Right atrium auricular region (tissue), 2 donors: ENCODE measurements around the gene SHISA2. TPM values are rescaled to one million over a fixed set of nuclear protein-coding genes. Genes with fewer than 3 reads are reported as not detected.

Source experiments
- DNase-seq: peaks from one replicate; pipeline ENCODE4 v3.0.0-alpha.2; 2019; ENCODE audit warnings: low spot score
- H3K27ac ChIP-seq, 2 donors: fragments of 200-600 bp; sonication (generic); 1 replicate in 1 of 2; 2 replicates in 1 of 2; pipeline ENCODE4 v1.5.1; 2016 to 2019
- H3K27me3 ChIP-seq, 2 donors: fragments of 200-600 bp; sonication (generic); one replicate each; pipeline versions ENCODE4 v1.5.1 to v1.6.0; 2017 to 2019
- H3K36me3 ChIP-seq: fragments of 200-600 bp; sonication (generic); one replicate; pipeline ENCODE4 v1.5.1; 2016
- H3K4me1 ChIP-seq, 2 donors: fragments of 200-600 bp; sonication (generic); one replicate each; pipeline versions ENCODE4 v1.5.1 to v1.6.0; 2017 to 2019
- H3K4me3 ChIP-seq, 2 donors: fragments of 200-600 bp; sonication (generic); 1 replicate in 1 of 2; 2 replicates in 1 of 2; pipeline ENCODE4 v1.5.1; 2017 to 2019; ENCODE audit warnings: mild to moderate bottlenecking in 1 of 2, moderate library complexity in 1 of 2
- H3K9me3 ChIP-seq, 2 donors: fragments of 200-600 bp; sonication (generic); one replicate each; pipeline ENCODE4 v1.5.1; 2019
- total RNA-seq, 2 donors: library from RNA; depleted of rRNA; stranded (reverse); fragments of >200 nt; gene quantifications; one replicate each; pipeline ENCODE4 v1.1.0, GENCODE V29; 2016
- TF ChIP-seq, protein P1 (sequence below), 2 donors: fragments of 200-600 bp; sonication (generic); IDR thresholded peaks; one replicate each; pipeline ENCODE4 v1.5.1; 2019; ENCODE audit warnings: antibody characterized with exemption in 2 of 2

Gene SHISA2
- total RNA-seq, 2 donors from 2014 or later: not detected

DNA sequence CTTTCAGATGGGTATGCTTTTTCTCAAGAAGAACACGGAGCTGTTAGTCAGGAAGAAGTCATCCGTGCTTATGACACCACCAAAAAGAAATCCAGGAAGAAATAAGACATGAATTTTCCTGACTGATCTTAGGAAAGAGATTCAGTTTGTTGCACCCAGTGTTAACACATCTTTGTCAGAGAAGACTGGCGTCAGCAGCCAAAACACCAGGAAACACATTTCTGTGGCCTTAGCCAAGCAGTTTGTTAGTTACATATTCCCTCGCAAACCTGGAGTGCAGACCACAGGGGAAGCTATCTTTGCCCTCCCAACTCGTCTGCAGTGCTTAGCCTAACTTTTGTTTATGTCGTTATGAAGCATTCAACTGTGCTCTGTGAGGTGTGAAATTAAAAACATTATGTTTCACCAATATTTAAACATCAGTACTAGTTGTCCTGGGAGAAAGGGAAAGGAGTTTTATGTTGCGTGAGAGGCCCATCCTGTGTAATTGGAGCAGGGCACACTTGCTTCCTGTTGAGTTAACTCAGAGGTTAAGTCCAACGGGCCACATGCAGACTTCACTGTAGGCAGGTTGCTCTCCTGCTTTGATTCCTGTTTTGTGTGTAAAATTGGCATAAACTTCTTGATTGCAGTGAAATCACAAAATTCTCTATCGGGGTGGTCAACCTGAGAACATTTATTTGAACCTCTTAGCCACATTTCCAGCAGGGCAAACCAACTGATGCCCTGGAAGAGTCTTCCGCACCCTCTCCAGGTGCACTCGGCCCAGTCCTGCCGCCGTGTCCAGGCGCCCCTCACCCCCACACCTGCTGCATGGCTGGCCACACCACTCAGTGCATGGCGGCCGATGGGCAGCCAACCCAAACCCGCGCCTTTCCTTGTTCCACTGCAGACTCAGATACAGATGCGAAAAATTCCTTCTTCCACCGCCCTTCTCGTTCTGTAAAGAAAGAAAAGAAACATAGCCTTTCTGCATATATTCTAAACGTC lies 31.6 kb downstream of the SHISA2 start:
- no peaks in the 10 kb centered on the region for H3K9me3 ChIP-seq
- no peaks in the 10 kb centered on the region for H3K36me3 ChIP-seq
- H3K27ac ChIP-seq: no peak overlapping the region
- H3K27me3 ChIP-seq: no peaks in the 10 kb centered on the region
- TF ChIP-seq, protein P1, sequence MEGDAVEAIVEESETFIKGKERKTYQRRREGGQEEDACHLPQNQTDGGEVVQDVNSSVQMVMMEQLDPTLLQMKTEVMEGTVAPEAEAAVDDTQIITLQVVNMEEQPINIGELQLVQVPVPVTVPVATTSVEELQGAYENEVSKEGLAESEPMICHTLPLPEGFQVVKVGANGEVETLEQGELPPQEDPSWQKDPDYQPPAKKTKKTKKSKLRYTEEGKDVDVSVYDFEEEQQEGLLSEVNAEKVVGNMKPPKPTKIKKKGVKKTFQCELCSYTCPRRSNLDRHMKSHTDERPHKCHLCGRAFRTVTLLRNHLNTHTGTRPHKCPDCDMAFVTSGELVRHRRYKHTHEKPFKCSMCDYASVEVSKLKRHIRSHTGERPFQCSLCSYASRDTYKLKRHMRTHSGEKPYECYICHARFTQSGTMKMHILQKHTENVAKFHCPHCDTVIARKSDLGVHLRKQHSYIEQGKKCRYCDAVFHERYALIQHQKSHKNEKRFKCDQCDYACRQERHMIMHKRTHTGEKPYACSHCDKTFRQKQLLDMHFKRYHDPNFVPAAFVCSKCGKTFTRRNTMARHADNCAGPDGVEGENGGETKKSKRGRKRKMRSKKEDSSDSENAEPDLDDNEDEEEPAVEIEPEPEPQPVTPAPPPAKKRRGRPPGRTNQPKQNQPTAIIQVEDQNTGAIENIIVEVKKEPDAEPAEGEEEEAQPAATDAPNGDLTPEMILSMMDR (IDR thresholded peaks at IDR 0.05): no peak
- no peak for DNase-seq
- H3K4me3 ChIP-seq: no peak overlapping the region
- H3K4me1 ChIP-seq: peaks cover 3 to 44% of the 10 kb centered on the region in 2 donors

DNA sequence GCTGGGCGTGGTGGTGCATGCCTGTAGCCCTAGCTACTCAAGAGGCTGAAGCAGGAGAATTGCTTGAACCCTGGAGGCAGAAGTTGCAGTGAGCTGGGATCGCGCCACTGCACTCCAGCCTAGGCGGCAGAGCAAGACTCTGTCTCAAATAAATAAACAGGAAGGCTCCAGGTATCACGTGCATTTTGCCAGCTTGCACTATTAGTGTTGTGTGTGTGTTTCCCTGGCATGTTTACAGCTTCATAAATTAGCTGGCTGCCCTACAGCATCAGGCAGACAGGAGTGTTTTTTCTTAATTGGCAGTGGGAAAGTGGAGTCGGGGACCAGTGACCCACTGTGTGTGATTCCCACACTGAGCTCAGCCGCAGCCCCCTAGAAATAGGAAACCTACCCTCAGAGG lies 32.6 kb downstream of the SHISA2 start:
- DNase-seq: no peak
- H3K9me3 ChIP-seq: no peaks in the 10 kb centered on the region
- no peaks in the 10 kb centered on the region for H3K36me3 ChIP-seq
- no peak overlapping the region for H3K27ac ChIP-seq
- no peaks in the 10 kb centered on the region for H3K27me3 ChIP-seq
- TF ChIP-seq, protein P1 (IDR thresholded peaks at IDR 0.05): no peak
- H3K4me3 ChIP-seq: no peak overlapping the region
- H3K4me1 ChIP-seq: peaks cover 0 to 38% of the 10 kb centered on the region in 2 donors

DNA sequence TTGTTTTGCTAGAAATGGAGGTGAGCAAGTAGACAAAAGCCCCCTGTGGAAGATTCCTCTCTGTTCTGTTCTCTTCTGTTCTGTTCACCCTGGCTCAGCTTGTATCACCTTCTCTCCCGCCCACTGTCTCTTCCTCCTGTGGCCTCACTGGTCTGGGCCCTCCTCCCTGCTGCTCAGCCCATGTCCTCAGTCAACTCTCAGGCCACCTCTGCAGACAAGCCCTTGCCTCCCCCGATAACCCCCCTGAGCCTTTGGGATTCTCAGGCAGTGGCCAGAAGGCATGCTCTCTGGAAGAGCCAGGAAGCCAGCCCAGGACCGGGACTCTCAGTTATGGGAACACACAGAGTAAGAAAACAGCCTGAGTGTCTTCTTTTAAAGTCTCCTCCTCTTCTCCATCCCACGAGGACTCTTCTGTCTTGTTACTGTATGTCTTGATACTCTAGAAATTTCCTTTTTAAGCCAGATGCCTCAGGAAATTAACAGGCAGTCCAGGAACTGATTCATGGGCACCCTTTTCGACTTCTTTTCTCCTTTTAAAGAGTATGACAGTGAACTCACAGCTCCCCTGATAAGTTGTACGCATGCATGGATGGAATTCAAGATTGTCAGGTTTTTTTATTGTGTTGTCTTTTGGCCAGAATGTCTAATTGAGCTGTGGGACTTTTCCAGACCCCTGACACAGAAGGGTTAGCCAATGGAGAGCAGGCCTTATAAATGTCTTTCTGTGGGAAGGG lies 33.7 kb downstream of the SHISA2 start:
- Histone ChIP-seq H3K27ac (no peak overlapping the region), H3K36me3 (no peaks in the 10 kb centered on the region), H3K27me3 (no peaks in the 10 kb centered on the region), H3K9me3 (no peaks in the 10 kb centered on the region), H3K4me3 (no peak overlapping the region), H3K4me1 (peaks cover 0 to 28% of the 10 kb centered on the region in 2 donors)
- DNase-seq: no peak
- TF ChIP-seq, protein P1 (IDR thresholded peaks at IDR 0.05): no peak

DNA sequence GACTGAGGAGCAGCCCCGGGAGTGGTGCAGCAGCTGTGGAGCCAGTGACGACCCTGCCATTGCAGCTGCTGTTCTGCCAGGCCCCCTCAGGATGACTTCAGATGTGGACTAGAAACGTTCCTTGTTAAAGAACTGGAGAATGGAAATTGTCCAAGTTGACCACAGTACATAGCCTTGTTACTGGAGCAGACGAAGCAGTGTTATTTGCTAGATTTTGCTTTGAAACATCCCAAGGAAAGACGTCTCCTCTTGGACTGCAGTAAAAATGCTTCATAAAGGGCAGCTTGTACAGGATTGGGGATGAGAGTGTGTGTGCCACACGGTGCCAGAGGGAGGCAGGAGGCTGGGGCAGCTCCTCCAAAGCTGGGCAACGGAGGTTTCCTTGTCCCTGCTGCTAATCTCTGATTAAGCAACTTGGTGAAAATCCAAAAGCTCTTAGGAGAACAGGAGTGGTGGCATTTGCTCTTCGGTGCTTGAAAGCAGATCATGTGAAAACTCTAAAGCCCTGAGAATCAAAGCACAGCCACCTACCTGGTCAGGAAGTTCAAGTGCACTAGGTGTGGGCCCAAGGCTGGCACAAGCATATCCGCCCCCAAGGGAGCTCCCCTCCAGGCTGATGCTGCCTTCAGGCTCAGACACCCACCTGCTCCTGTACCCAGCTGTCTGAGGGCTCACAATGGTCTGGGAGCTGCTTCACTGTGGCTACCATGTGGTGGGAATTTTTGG lies 34.5 kb downstream of the SHISA2 start:
- H3K36me3 ChIP-seq: no peaks in the 10 kb centered on the region
- H3K9me3 ChIP-seq: no peaks in the 10 kb centered on the region
- TF ChIP-seq, protein P1 (IDR thresholded peaks at IDR 0.05): no peak
- H3K4me3 ChIP-seq: no peak overlapping the region
- no peak for DNase-seq
- peaks cover 0 to 26% of the 10 kb centered on the region in 2 donors for H3K4me1 ChIP-seq
- no peaks in the 10 kb centered on the region for H3K27me3 ChIP-seq
- no peak overlapping the region for H3K27ac ChIP-seq

DNA sequence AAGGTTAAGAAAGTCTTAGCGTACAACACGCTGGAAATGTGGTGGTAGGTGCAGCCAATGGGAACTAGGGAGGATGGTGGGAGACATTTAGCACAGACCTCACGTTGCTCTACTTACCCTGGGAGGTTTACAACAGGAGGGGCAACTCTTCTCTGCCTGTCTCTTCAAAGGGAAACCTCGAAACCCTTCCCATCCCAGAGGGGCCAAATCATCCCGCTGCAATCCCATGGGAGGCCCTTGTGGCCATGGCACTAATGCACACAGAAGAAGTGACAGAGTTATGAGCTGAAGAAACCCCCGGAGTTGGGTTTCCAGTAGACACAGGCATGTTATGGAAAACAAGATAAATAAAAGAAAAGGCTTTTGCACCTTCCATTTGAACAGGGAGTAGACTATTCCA lies 35.6 kb downstream of the SHISA2 start:
- peaks cover 0 to 22% of the 10 kb centered on the region in 2 donors for H3K4me1 ChIP-seq
- no peak overlapping the region for H3K4me3 ChIP-seq
- no peaks in the 10 kb centered on the region for H3K9me3 ChIP-seq
- H3K27ac ChIP-seq: no peak overlapping the region
- DNase-seq: no peak
- no peaks in the 10 kb centered on the region for H3K27me3 ChIP-seq
- TF ChIP-seq, protein P1 (IDR thresholded peaks at IDR 0.05): no peak
- H3K36me3 ChIP-seq: no peaks in the 10 kb centered on the region
